Uterus (tissue), 2 donors: ENCODE measurements around the gene OGA.

ENCODE experiments used
- CTCF ChIP-seq, 4 experiments: fragments of 200-600 bp in 2 of 4; fragments of 450-650 bp in 2 of 4; sonication (generic) in 2 of 4; IDR thresholded peaks; one replicate each; pipeline ENCODE4 v1.5.1; 2016 to 2019; ENCODE audit warnings: antibody characterized with exemption in 4 of 4, mild to moderate bottlenecking in 2 of 4, moderate library complexity in 1 of 4
- POLR2A ChIP-seq, 2 donors: fragments of 450-650 bp; IDR thresholded peaks; one replicate each; pipeline ENCODE4 v1.6.1; 2016; ENCODE audit warnings: antibody characterized with exemption in 2 of 2, mild to moderate bottlenecking in 1 of 2, moderate library complexity in 1 of 2

- TF ChIP-seq CTCF (IDR thresholded peaks at IDR 0.05) = no peak
- TF ChIP-seq POLR2A (IDR thresholded peaks at IDR 0.05) = no peak
Observed at GRCh38 chr10:101858723-101859500, 40.7 kb upstream of the OGA start.
